ENCODE data around the gene BTG2.

BTG2 gene

GRCh38 chr1:203349166-203349565, 43.8 kb downstream of the BTG2 start:
- H3K4me3 ChIP-seq (ENCODE audit: low read length) = no peak overlapping the region
- no peak for DNase-seq (ENCODE audit: low read depth)
- no peak for TF ChIP-seq CTCF (conservative IDR thresholded peaks at IDR 0.05; ENCODE audit: low read length)

- no peak for TF ChIP-seq CTCF (conservative IDR thresholded peaks at IDR 0.05; ENCODE audit: low read length)
- H3K4me3 ChIP-seq (ENCODE audit: low read length) = no peak overlapping the region
These were observed 44.6 kb downstream of the BTG2 start for GRCh38 chr1:203349773-203350524.

GRCh38 chr1:203351037-203351625, 45.8 kb downstream of the BTG2 start, which contains the start of gene FMOD:
FMOD (minus strand) TSS chr1:203351122; CDS start chr1:203348270, 2,852 bp downstream.
- peak within 1 kb of the TSS; percentile 34 for H3K4me3 ChIP-seq (ENCODE audit: low read length)
- DNase-seq (ENCODE audit: low read depth) = peak; percentile 63
- TF ChIP-seq CTCF (conservative IDR thresholded peaks at IDR 0.05; ENCODE audit: low read length) = peak; percentile 22; the same call in 1 of the 2 replicates

More at GRCh38 chr1:203349773-203350524, 44.6 kb downstream of the BTG2 start:
- no peak for DNase-seq (ENCODE audit: low read depth)

GRCh38 chr1:203353486-203353885, 48.2 kb downstream of the BTG2 start:
- no peak for TF ChIP-seq CTCF (conservative IDR thresholded peaks at IDR 0.05; ENCODE audit: low read length)
- DNase-seq (ENCODE audit: low read depth) = no peak
- no peak overlapping the region for H3K4me3 ChIP-seq (ENCODE audit: low read length)

DNA sequence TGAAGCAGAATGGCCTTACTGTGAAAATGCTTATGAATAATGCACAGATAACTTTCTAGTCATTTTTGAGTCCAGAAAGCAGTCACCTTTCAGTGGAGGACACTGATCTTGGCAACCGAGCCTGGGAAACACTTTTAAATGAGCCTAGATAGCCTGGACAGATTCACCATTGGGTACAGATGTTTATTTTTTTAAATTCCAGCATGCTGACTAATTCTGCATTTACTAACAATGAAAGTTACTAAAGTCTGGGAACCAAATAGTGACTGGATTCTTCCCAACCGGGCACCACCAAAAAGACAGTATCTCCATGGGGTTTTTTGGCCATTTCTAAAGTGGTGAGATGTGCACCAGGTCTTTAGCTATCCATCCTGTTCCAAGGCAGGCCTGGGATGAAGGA, 48.9 kb downstream of the BTG2 start:
- no peak overlapping the region for H3K4me3 ChIP-seq (ENCODE audit: low read length)
- no peak for TF ChIP-seq CTCF (conservative IDR thresholded peaks at IDR 0.05; ENCODE audit: low read length)
- DNase-seq (ENCODE audit: low read depth) = peak; percentile 57

GRCh38 chr1:203359010-203359571, 53.8 kb downstream of the BTG2 start:
- TF ChIP-seq CTCF (conservative IDR thresholded peaks at IDR 0.05; ENCODE audit: low read length) = no peak; the same call in 1 of the 2 replicates
- peak; percentile 71 for DNase-seq (ENCODE audit: low read depth)
- H3K4me3 ChIP-seq (ENCODE audit: low read length) = no peak overlapping the region

Measured in AG10803 (cell line).